MCF 10A (cell line): ENCODE data around the gene PCGF1. TPM values are rescaled to one million over a fixed set of nuclear protein-coding genes. Genes with fewer than 3 reads are reported as not detected.

Experiments used
- BruUV-seq: library from RNA; stranded (reverse); fragments of 400-500 nt; replicated peaks from 2 replicates; lab custom pipeline; 2021; lab: Mats Ljungman, UMichigan
- CTCF ChIA-PET: fragments of 300-600 bp; sonication (Branson Sonifier 250); formaldehyde crosslinking; extraction: SDS; loops from one replicate; lab custom pipeline; 2021; ENCODE audit warnings: antibody characterized with exemption, inconsistent platforms; lab: Yijun Ruan, JAX
- POLR2A ChIA-PET: fragments of 300-600, 350-650 bp; sonication (Branson Sonifier 250); formaldehyde crosslinking; extraction: SDS; loops from one replicate; lab custom pipeline; 2020; ENCODE audit warnings: antibody characterized with exemption, inconsistent platforms; lab: Yijun Ruan, JAX
- DNase-seq: peaks from one replicate; pipeline ENCODE4 v3.0.0-alpha.2; 2018; ENCODE audit not compliant: unreplicated experiment
- H3K27ac Mint-ChIP-seq: one replicate; pipeline ENCODE4 v1.8.0; 2022; ENCODE audit warnings: mild to moderate bottlenecking, low read depth, mixed read lengths; ENCODE audit not compliant: unreplicated experiment
- H3K27me3 Mint-ChIP-seq: one replicate; pipeline ENCODE4 v1.8.0; 2022; ENCODE audit warnings: mixed read lengths; ENCODE audit not compliant: insufficient read depth, unreplicated experiment
- H3K36me3 Mint-ChIP-seq: one replicate; pipeline ENCODE4 v1.8.0; 2022; ENCODE audit warnings: mild to moderate bottlenecking, moderate library complexity, mixed read lengths; ENCODE audit not compliant: insufficient read depth, unreplicated experiment
- H3K4me1 Mint-ChIP-seq: one replicate; pipeline ENCODE4 v1.8.0; 2022; ENCODE audit warnings: mixed read lengths; ENCODE audit not compliant: insufficient read depth, unreplicated experiment
- H3K4me3 Mint-ChIP-seq: one replicate; pipeline ENCODE4 v1.8.0; 2022; ENCODE audit warnings: mild to moderate bottlenecking, moderate library complexity, mixed read lengths; ENCODE audit not compliant: unreplicated experiment
- H3K9me3 Mint-ChIP-seq: one replicate; pipeline ENCODE4 v1.8.0; 2022; ENCODE audit warnings: mixed read lengths; ENCODE audit not compliant: unreplicated experiment
- intact Hi-C: fragments of 100-400 bp; cut with micrococcal nuclease; formaldehyde crosslinking; loops from 2 replicates; pipeline ENCODE4 v1.14.1; 2022
- total RNA-seq: library from RNA; stranded (reverse); gene quantifications from 2 replicates; pipeline ENCODE4 v1.2.3, GENCODE V29; 2022
- TF ChIP-seq, protein P1 (sequence below): fragments of 200-600 bp; IDR thresholded peaks from one replicate; pipeline ENCODE4 v1.8.0; 2022; ENCODE audit warnings: antibody characterized with exemption, mild to moderate bottlenecking; ENCODE audit not compliant: unreplicated experiment

Gene PCGF1
- total RNA-seq, 1 experiment from 2014 or later, result 41.6 TPM

DNA sequence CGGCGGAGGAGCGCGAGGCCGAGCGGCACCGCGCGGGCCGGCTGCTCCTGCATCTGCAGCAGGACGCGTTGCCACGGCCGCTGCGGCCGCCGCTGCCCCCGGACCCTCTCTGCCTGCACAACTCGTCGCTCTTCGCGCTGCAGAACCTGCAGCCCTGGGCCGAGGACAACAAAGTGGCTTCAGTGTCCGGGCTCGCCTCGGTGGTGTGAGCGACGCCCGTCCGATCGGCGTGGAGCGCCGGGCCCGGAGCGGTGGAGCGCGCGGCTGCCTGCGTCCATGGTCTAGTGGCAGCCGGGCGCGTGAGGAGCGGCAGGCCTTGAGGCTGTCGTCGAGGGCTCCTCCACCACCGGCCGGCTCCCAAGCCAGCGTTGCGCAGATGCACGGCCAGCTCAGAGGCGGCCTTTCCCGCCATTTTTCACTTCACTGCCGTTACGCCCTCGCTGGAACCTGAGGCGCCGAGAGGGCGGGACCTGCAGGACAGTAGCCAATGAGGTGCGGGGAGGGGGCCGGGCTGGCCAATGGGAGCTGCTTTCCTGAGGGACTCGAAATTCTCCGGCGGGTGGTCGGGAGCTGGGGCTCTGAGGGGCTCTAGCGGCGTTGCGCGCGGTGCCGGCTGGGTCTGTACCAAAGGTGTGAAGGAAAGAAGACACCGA lies 8.6 kb upstream of the PCGF1 start:
- ChIA-PET POLR2A (interaction anchor here (1.4 kb wide), 1 partner anchor 8 kb away, joined by 4 read pairs; the partner anchor contains the start of gene PCGF1), CTCF (no interaction called here)
- no peaks in the 10 kb centered on the region for H3K9me3 Mint-ChIP-seq
- peaks cover 11% of the 10 kb centered on the region for H3K27me3 Mint-ChIP-seq
- TF ChIP-seq, protein P1, sequence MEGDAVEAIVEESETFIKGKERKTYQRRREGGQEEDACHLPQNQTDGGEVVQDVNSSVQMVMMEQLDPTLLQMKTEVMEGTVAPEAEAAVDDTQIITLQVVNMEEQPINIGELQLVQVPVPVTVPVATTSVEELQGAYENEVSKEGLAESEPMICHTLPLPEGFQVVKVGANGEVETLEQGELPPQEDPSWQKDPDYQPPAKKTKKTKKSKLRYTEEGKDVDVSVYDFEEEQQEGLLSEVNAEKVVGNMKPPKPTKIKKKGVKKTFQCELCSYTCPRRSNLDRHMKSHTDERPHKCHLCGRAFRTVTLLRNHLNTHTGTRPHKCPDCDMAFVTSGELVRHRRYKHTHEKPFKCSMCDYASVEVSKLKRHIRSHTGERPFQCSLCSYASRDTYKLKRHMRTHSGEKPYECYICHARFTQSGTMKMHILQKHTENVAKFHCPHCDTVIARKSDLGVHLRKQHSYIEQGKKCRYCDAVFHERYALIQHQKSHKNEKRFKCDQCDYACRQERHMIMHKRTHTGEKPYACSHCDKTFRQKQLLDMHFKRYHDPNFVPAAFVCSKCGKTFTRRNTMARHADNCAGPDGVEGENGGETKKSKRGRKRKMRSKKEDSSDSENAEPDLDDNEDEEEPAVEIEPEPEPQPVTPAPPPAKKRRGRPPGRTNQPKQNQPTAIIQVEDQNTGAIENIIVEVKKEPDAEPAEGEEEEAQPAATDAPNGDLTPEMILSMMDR, result no peak
- no peak overlapping the region for H3K4me3 Mint-ChIP-seq
- DNase-seq, result no peak
- H3K27ac Mint-ChIP-seq, result no peak overlapping the region
- H3K36me3 Mint-ChIP-seq, result no peaks in the 10 kb centered on the region
- H3K4me1 Mint-ChIP-seq, result no peaks in the 10 kb centered on the region
- intact Hi-C loops, result no loop called here
- BruUV-seq, result no TSS peak

DNA sequence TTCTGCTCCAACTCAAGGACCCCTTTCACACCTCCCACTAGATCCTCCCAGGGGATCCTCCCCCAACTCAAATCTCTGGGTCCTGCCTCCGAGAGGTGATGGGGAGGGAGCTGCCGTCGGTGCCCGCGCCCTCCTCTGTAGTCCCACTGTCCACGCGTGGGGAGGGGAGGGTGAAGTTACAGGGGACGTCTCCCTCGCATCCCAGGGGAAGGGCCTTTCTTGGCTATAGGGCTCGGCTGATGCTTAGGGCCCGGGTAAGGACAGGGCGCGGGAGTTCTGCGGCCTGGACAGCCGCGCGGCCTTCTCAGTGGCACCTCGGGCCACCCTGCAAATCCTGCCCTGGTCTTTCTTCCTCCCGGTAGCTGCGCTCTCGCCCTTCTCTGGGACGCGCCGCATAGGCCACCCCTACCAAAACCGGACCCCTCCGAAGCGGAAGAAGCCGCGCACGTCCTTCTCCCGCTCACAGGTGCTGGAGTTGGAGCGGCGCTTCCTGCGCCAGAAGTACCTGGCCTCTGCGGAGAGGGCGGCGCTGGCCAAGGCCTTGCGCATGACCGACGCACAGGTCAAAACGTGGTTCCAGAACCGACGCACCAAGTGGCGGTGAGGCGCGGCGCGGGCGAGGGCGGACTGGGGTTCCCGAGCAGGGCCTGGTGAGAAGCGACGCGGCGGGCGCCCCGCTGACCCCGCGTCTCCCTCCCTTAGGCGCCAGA lies 7.9 kb upstream of the PCGF1 start:
- DNase-seq, result no peak
- no peak overlapping the region for H3K4me3 Mint-ChIP-seq
- peaks cover 11% of the 10 kb centered on the region for H3K27me3 Mint-ChIP-seq
- H3K4me1 Mint-ChIP-seq, result no peaks in the 10 kb centered on the region
- BruUV-seq, result no TSS peak
- no peak overlapping the region for H3K27ac Mint-ChIP-seq
- intact Hi-C loops, result no loop called here
- ChIA-PET POLR2A (no interaction called here), CTCF (interaction anchor here (0.5 kb wide), 1 partner anchor 165 kb away, joined by 3 read pairs; no protein-coding TSS in a partner anchor)
- no peaks in the 10 kb centered on the region for H3K9me3 Mint-ChIP-seq
- H3K36me3 Mint-ChIP-seq, result no peaks in the 10 kb centered on the region
- TF ChIP-seq, protein P1, result no peak

DNA sequence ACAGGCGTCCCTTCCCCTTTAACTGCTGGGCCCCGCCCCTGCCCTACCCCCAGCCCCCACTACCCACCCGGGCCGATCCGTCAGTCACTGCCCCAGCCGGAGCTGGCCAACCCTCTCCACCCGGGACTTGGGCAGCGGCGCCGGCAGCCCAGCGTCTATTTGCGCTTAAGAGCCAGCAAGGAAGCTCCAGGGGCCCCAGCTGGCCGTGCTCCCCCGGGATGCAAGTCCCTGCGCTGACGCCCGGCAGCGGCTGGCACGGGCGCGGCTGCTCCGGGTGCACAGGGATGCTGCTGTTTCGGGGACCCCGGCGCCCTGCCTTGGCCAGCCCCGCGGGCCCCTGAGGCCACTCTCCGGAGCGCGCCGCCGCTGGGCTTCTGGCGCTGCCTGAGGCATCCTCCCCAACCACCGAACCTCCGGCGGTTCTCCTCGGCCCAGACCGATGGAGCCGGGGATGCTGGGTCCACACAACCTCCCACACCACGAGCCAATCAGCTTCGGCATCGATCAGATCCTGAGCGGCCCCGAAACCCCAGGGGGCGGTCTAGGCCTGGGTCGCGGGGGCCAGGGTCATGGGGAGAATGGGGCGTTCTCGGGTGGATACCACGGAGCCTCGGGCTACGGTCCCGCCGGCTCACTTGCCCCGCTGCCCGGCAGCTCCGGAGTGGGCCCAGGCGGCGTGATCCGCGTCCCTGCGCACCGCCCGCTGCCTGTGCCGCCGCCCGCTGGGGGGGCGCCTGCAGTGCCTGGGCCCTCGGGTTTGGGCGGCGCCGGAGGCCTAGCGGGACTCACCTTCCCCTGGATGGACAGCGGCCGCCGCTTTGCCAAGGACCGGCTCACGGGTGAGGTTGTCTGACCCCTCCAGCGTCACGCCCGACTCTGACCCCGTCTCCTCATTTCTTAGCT lies 7.1 kb upstream of the PCGF1 start, which contains the start of gene TLX2:
TLX2 (plus strand) TSS at position 83 of the 903 bp plus-strand sequence; CDS start at position 440, 357 bp downstream.
- no peak for DNase-seq
- Mint-ChIP-seq H3K27ac (no peak within 1 kb of the TSS), H3K36me3 (no peaks in the 10 kb centered on the region), H3K27me3 (peaks cover 11% of the 10 kb centered on the region), H3K9me3 (no peaks in the 10 kb centered on the region), H3K4me3 (no peak within 1 kb of the TSS), H3K4me1 (no peaks in the 10 kb centered on the region)
- CTCF ChIA-PET, result interaction anchor here (0.5 kb wide), 1 partner anchor 166 kb away, joined by 3 read pairs; no protein-coding TSS in a partner anchor
- POLR2A ChIA-PET, result no interaction called here
- no TSS peak for BruUV-seq
- intact Hi-C loops, result no loop called here
- TF ChIP-seq, protein P1, result no peak
